ENCODE measurements around the gene FAM3D.

FAM3D gene

DNA sequence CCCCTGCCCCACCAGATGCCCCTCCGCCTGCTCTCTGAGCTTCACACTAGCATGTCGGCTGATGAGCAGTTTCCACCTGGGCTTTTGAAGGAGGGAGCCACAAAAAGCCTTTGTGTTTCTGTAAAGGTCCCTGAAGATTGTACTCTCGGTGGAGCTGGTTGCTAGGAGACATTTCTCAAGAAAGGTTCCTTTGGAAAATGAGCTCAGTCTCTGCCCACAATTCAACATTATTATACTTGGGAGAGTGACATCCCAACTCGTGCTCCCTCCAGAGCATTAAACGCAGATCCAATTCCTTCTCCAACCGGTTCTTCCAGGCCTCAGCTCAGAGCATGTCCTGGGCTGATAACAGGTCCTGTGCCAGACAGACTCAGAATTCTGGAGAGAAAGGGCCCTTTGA lies 62.5 kb downstream of the FAM3D start:
- TF ChIP-seq, protein P1, sequence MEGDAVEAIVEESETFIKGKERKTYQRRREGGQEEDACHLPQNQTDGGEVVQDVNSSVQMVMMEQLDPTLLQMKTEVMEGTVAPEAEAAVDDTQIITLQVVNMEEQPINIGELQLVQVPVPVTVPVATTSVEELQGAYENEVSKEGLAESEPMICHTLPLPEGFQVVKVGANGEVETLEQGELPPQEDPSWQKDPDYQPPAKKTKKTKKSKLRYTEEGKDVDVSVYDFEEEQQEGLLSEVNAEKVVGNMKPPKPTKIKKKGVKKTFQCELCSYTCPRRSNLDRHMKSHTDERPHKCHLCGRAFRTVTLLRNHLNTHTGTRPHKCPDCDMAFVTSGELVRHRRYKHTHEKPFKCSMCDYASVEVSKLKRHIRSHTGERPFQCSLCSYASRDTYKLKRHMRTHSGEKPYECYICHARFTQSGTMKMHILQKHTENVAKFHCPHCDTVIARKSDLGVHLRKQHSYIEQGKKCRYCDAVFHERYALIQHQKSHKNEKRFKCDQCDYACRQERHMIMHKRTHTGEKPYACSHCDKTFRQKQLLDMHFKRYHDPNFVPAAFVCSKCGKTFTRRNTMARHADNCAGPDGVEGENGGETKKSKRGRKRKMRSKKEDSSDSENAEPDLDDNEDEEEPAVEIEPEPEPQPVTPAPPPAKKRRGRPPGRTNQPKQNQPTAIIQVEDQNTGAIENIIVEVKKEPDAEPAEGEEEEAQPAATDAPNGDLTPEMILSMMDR (conservative IDR thresholded peaks at IDR 0.05) = no peak
- no peak overlapping the region for H3K27ac ChIP-seq

GRCh38 chr3:58603606-58604005 lies 63.0 kb downstream of the FAM3D start:
- H3K27ac ChIP-seq = no peak overlapping the region
- TF ChIP-seq, protein P1 (conservative IDR thresholded peaks at IDR 0.05) = no peak

DNA sequence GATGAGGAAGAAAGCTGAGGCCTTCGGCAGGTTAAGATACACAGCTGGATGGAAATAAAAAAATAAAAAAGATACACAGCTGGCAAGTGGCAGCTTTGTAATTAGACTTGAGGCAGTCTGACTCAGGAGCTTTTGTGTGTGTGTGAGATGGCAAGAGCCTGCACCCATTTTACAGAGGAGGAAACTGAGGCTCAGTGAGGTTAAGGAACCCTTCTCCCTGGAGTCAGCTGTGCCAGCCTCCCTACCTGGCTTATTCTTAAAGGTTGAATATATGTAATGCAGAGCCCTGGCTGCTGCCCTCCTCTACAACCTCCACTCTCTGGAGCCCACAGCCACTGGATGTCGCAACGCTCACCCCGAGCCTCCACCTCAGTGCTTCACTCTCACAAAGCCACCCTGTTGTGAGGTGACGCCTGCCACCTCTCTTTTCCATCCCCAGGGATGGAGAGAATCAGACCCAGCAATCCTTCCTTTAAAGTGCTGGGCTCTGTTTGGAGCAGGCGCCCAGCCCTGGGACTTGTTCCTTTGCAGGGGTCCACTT lies 68.7 kb downstream of the FAM3D start:
- TF ChIP-seq, protein P1 (conservative IDR thresholded peaks at IDR 0.05) = no peak
- H3K27ac ChIP-seq = no peak overlapping the region

GRCh38 chr3:58596834-58597518 lies 69.6 kb downstream of the FAM3D start:
- no peak overlapping the region for H3K27ac ChIP-seq
- TF ChIP-seq, protein P1 (conservative IDR thresholded peaks at IDR 0.05) = no peak

- no peak overlapping the region for H3K27ac ChIP-seq
- TF ChIP-seq, protein P1 (conservative IDR thresholded peaks at IDR 0.05) = no peak
Measured at GRCh38 chr3:58594117-58594516, 72.5 kb downstream of the FAM3D start.

- TF ChIP-seq, protein P1 (conservative IDR thresholded peaks at IDR 0.05) = no peak
- no peak overlapping the region for H3K27ac ChIP-seq
Measured at GRCh38 chr3:58591517-58592510, 74.8 kb downstream of the FAM3D start.

GRCh38 chr3:58588030-58588614 lies 78.5 kb downstream of the FAM3D start:
- H3K27ac ChIP-seq = no peak overlapping the region
- TF ChIP-seq, protein P1 (conservative IDR thresholded peaks at IDR 0.05) = no peak
